Ascending aorta (tissue), 2 donors: ENCODE data around the gene ANXA2R. TPM values are rescaled to one million over a fixed set of nuclear protein-coding genes. Genes with fewer than 3 reads are reported as not detected.

ENCODE experiments used
- DNase-seq, 2 donors: peaks; one replicate each; pipeline ENCODE4 v3.0.0-alpha.2; 2019; ENCODE audit warnings: low spot score in 2 of 2
- H3K27ac ChIP-seq, 2 donors: fragments of 200-600 bp; sonication (generic); one replicate each; pipeline ENCODE4 v1.5.1; 2016 to 2017; ENCODE audit warnings: mild to moderate bottlenecking in 1 of 2
- H3K27me3 ChIP-seq: fragments of 200-600 bp; sonication (generic); one replicate; pipeline ENCODE4 v1.5.1; 2017
- H3K36me3 ChIP-seq, 2 donors: fragments of 200-600 bp; sonication (generic); one replicate each; pipeline ENCODE4 v1.5.1; 2016
- H3K4me1 ChIP-seq, 2 donors: fragments of 200-600 bp; sonication (generic); one replicate each; pipeline ENCODE4 v1.5.1; 2016 to 2017; ENCODE audit warnings: mild to moderate bottlenecking in 1 of 2
- H3K4me3 ChIP-seq, 2 donors: fragments of 200-600 bp; sonication (generic); one replicate each; pipeline ENCODE4 v1.5.1; 2016 to 2017; ENCODE audit warnings: mild to moderate bottlenecking in 1 of 2
- H3K9me3 ChIP-seq, 2 donors: fragments of 200-600 bp; sonication (generic); one replicate each; pipeline ENCODE4 v1.5.1; 2016
- intact Hi-C: fragments of 100-400 bp; cut with DNase I; formaldehyde crosslinking; loops from one replicate; pipeline ENCODE4 v1.15.1; 2023
- total RNA-seq: library from RNA; depleted of rRNA; stranded (reverse); fragments of >200 nt; gene quantifications from one replicate; pipeline ENCODE4 v1.1.0, GENCODE V29; 2016
- TF ChIP-seq, protein P1 (sequence below), 3 experiments: fragments of 200-600 bp in 2 of 3; fragments of 450-650 bp in 1 of 3; sonication (generic) in 2 of 3; IDR thresholded peaks; one replicate each; pipeline ENCODE4 v1.5.1; 2016 to 2019; ENCODE audit warnings: antibody characterized with exemption in 3 of 3, mild to moderate bottlenecking in 1 of 3, moderate library complexity in 1 of 3

The ANXA2R gene
- total RNA-seq, 1 donor from 2014 or later, result 5.1 TPM

DNA sequence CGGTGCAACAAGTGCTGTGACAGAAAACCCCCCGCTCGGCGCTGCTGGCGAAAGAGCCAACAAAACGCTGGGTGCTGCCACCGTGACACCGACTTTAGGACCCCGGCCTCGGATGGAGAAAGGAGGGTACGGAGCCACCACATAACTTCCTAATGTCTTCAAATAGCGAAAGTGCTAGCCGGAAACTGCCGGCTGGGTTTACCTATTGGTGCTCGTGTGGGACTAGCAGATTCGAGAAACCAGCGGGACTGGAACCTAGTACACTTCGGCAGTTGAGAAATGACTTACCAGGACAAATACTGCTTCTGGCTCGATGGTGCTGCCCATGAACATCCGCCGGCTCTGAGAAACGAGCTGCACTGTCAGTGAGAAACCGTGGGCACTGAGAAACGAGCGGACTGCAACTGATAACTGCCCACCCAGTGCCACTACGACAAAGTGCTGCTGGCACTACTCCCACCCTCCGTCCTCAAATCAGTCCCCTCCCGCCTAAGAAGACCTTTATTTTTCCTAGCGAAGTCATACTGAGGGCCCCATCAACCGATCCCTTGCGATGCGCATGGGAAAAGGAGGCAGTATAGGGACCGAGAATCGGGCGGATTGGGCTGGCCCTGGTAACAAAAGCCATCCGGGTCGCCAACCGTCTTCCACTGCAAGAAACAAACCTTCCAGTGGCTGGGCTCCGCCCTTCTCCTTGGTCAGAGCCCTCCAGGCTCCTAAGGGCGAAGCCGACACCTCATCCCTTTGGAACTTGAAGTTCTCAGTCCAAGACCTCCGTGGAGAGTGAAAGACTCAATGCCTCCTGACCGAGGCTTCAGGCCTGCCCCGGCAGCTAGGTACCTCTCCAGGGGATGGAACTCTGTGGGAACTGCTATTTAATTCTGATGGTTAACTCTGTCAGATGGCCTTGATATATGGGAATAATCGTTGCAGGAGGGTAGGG lies 27.0 kb upstream of the ANXA2R start:
- Histone ChIP-seq H3K27me3 (no peaks in the 10 kb centered on the region), H3K9me3 (no peaks in the 10 kb centered on the region), H3K27ac (peak overlapping the region; percentile 99 to 100), H3K4me3 (peak overlapping the region; percentile 87 to 90), H3K36me3 (peaks cover 5 to 12% of the 10 kb centered on the region in 2 donors), H3K4me1 (peaks cover 0 to 26% of the 10 kb centered on the region in 2 donors)
- peak; percentile 67 to 95 for DNase-seq
- TF ChIP-seq, protein P1, sequence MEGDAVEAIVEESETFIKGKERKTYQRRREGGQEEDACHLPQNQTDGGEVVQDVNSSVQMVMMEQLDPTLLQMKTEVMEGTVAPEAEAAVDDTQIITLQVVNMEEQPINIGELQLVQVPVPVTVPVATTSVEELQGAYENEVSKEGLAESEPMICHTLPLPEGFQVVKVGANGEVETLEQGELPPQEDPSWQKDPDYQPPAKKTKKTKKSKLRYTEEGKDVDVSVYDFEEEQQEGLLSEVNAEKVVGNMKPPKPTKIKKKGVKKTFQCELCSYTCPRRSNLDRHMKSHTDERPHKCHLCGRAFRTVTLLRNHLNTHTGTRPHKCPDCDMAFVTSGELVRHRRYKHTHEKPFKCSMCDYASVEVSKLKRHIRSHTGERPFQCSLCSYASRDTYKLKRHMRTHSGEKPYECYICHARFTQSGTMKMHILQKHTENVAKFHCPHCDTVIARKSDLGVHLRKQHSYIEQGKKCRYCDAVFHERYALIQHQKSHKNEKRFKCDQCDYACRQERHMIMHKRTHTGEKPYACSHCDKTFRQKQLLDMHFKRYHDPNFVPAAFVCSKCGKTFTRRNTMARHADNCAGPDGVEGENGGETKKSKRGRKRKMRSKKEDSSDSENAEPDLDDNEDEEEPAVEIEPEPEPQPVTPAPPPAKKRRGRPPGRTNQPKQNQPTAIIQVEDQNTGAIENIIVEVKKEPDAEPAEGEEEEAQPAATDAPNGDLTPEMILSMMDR (IDR thresholded peaks at IDR 0.05), result no peak
- intact Hi-C loops, result loop anchor here (1.0 to 10.0 kb wide), 7 partner anchors 38 to 1162 kb away; partner anchors contain the start of genes HMGCS1, RIMOC1 and TMEM267

DNA sequence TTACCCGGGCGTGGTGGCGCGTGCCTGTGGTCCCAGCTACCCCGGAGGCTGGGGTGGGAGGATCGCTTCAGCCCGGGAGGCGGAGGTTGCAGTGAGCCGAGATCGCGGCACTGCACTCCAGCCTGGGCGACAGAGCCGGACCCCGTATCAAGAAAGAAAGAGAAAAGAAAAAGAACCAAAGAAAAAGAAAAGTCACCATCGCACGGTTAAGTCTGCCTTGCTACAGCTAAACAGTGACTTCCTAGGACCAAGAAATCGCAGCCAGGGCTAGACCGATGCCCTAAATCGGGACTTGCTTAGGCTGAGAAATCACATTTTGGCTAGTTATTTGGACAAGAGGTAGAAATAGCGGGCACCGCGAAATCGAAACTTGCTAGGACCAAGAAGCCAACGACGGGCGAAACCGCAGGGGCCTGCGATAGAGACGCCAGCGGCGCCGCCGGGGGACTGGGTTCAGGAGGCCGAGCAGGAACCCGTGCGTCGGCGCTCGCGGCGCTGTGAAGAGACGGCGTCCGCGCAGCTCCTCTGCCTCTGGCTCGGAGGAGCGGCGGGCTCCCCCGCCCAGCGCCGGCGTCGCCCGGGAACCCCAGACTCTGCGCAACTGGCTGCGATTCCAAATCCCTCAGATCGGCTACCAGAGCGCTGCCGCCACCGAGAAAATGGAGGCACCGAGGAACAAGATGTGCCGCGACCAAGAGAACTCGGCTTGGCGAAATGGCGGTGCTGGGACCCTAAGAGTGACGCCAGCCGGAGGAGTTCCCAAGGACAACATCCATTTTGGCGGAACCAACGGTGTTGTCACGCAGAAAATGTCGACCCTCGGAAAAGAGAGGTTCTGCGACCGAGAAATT lies 26.1 kb upstream of the ANXA2R start:
- peak in 1 of 2 donors; percentile 83 for DNase-seq
- Histone ChIP-seq H3K4me3 (peak overlapping the region; percentile 87 to 90), H3K27me3 (no peaks in the 10 kb centered on the region), H3K9me3 (no peaks in the 10 kb centered on the region), H3K4me1 (peaks cover 0 to 26% of the 10 kb centered on the region in 2 donors), H3K27ac (peak overlapping the region; percentile 99 to 100), H3K36me3 (peaks cover 0 to 7% of the 10 kb centered on the region in 2 donors)
- intact Hi-C loops, result loop anchor here (1.0 to 10.0 kb wide), 9 partner anchors 24 to 1161 kb away; partner anchors contain the start of genes RIMOC1 and TMEM267
- TF ChIP-seq, protein P1 (IDR thresholded peaks at IDR 0.05), result no peak

DNA sequence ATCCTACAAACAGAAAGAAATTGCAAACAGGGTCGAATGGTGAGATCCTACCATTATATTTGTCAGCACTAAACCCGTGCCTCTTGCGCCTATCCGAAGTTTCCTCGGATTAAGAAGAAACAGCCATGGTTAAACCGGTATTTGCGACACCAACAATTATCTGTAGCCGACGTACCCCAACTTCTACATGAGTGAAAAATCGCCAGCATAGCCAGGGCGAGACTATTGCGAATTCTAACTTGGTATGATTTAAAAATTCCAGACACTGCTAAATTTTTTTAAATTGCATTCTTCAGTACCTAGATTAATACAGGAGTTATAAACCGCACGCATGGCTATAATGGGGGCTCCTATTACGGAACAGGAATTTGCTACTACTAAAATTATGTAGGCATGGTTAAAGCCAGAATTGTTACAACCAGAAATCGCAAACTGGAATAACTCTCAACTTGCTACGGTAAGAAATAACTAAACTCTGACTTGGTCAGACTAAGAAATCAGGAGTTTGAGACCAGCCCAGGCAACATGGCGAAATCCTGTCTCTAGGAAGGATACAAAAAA lies 25.3 kb upstream of the ANXA2R start:
- Histone ChIP-seq H3K36me3 (no peaks in the 10 kb centered on the region), H3K27me3 (no peaks in the 10 kb centered on the region), H3K4me1 (peaks cover 0 to 26% of the 10 kb centered on the region in 2 donors), H3K4me3 (peak overlapping the region; percentile 87 to 90), H3K9me3 (peaks cover 0 to under 1% of the 10 kb centered on the region in 2 donors), H3K27ac (peak overlapping the region; percentile 99 to 100)
- no peak for DNase-seq
- intact Hi-C loops, result loop anchor here (1.0 to 10.0 kb wide), 6 partner anchors 23 to 1161 kb away; partner anchors contain the start of genes RIMOC1 and TMEM267
- TF ChIP-seq, protein P1 (IDR thresholded peaks at IDR 0.05), result no peak

DNA sequence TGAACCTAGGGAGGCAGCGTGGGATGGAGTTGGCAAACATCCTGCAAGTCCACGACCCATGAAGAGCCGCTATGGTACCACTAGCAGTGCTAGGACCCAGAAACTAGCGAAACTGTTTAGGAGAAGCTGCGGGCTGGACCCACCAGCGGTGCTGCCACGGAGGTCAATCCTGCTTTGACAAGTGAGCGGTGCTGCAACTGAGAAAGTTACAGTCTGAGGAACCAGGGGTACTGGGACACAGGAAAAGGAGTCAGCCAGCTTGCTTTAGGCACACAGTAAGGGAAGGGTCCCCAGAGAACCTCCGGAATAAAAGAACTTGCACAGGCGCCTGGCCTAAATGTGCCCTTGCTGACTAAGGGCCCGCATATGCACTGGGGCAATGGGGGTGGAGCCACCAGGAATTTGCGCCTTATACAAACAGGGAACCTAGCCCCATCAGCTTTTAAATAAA lies 23.6 kb upstream of the ANXA2R start:
- intact Hi-C loops, result loop anchor here (2.0 to 10.0 kb wide), 3 partner anchors 55 to 1159 kb away; partner anchors contain the start of gene RIMOC1
- Histone ChIP-seq H3K9me3 (peaks cover 0 to 9% of the 10 kb centered on the region in 2 donors), H3K4me3 (no peak overlapping the region), H3K27ac (peak overlapping the region; percentile 99 to 100), H3K36me3 (no peaks in the 10 kb centered on the region), H3K27me3 (no peaks in the 10 kb centered on the region), H3K4me1 (peaks cover 0 to 20% of the 10 kb centered on the region in 2 donors)
- no peak for DNase-seq
- TF ChIP-seq, protein P1 (IDR thresholded peaks at IDR 0.05), result no peak
